Measurements from ENCODE around the gene TH. TPM values are rescaled to one million over a fixed set of nuclear protein-coding genes. Genes with fewer than 3 reads are reported as not detected.

The TH gene
- total and polyA plus RNA-seq, 4 donors: 0.99 to 8.8 (median 1.3) TPM

DNA sequence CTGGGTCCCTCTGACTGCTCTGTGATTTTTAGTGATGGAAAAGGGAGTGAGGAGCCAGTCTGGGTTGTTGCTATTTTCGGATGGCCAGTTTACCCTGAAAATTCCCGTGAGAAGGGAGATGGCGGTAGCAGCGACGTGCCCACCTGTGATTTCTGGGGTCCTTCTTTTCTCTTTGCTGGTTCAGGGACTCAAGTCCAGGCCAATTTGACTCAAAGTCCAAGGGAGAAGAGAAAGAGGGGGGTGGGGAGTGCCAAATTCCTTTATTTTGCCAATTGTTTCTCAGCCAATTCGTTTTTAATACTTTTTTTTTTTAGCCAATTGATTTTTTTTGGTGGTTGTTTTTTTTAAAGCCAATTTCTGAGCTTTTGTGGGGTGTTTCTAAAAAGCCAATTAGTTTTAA is 39.4 kb downstream of the TH start:
- 88% methylated on average over 4 of the region's 6 CpGs for WGBS (ENCODE audit: insufficient coverage)
- H3K36me3 ChIP-seq (ENCODE audit: control insufficient read depth, insufficient read depth, low read length): no peaks in the 10 kb centered on the region
- peaks cover 26% of the 10 kb centered on the region for H3K4me1 ChIP-seq (ENCODE audit: control insufficient read depth, insufficient read depth, low read length)
- H3K9me3 ChIP-seq (ENCODE audit: control insufficient read depth, insufficient read depth, low read length): no peaks in the 10 kb centered on the region
- no peak overlapping the region for H3K27ac ChIP-seq (ENCODE audit: low read depth, low read length)
- H3K27me3 ChIP-seq (ENCODE audit: control insufficient read depth, insufficient read depth, low read length): peaks cover 40% of the 10 kb centered on the region
- H3K4me3 ChIP-seq (ENCODE audit: low read depth, low read length): no peak overlapping the region
- no peak for DNase-seq (ENCODE audit: low read depth in 4 of 6, low spot score in 6 of 6)

GRCh38 chr11:2131371-2132236 is 40.0 kb downstream of the TH start:
- H3K4me3 ChIP-seq (ENCODE audit: low read depth, low read length): no peak overlapping the region
- H3K9me3 ChIP-seq (ENCODE audit: control insufficient read depth, insufficient read depth, low read length): no peaks in the 10 kb centered on the region
- H3K36me3 ChIP-seq (ENCODE audit: control insufficient read depth, insufficient read depth, low read length): no peaks in the 10 kb centered on the region
- no peak overlapping the region for H3K27ac ChIP-seq (ENCODE audit: low read depth, low read length)
- WGBS (ENCODE audit: insufficient coverage): 88% methylated on average over 27 of the region's 28 CpGs
- peaks cover 33% of the 10 kb centered on the region for H3K27me3 ChIP-seq (ENCODE audit: control insufficient read depth, insufficient read depth, low read length)
- peaks cover 20% of the 10 kb centered on the region for H3K4me1 ChIP-seq (ENCODE audit: control insufficient read depth, insufficient read depth, low read length)
- no peak for DNase-seq (ENCODE audit: low read depth in 4 of 6, low spot score in 6 of 6)

- H3K27me3 ChIP-seq (ENCODE audit: control insufficient read depth, insufficient read depth, low read length): peaks cover 29% of the 10 kb centered on the region
- DNase-seq (ENCODE audit: low read depth in 4 of 6, low spot score in 6 of 6): no peak
- WGBS (ENCODE audit: insufficient coverage): 92% methylated on average over 11 of the region's 18 CpGs
- H3K4me1 ChIP-seq (ENCODE audit: control insufficient read depth, insufficient read depth, low read length): peaks cover 13% of the 10 kb centered on the region
- H3K9me3 ChIP-seq (ENCODE audit: control insufficient read depth, insufficient read depth, low read length): no peaks in the 10 kb centered on the region
- no peak overlapping the region for H3K27ac ChIP-seq (ENCODE audit: low read depth, low read length)
- H3K4me3 ChIP-seq (ENCODE audit: low read depth, low read length): no peak overlapping the region
- no peaks in the 10 kb centered on the region for H3K36me3 ChIP-seq (ENCODE audit: control insufficient read depth, insufficient read depth, low read length)
Observed at GRCh38 chr11:2130881-2131352, 40.7 kb downstream of the TH start.

DNA sequence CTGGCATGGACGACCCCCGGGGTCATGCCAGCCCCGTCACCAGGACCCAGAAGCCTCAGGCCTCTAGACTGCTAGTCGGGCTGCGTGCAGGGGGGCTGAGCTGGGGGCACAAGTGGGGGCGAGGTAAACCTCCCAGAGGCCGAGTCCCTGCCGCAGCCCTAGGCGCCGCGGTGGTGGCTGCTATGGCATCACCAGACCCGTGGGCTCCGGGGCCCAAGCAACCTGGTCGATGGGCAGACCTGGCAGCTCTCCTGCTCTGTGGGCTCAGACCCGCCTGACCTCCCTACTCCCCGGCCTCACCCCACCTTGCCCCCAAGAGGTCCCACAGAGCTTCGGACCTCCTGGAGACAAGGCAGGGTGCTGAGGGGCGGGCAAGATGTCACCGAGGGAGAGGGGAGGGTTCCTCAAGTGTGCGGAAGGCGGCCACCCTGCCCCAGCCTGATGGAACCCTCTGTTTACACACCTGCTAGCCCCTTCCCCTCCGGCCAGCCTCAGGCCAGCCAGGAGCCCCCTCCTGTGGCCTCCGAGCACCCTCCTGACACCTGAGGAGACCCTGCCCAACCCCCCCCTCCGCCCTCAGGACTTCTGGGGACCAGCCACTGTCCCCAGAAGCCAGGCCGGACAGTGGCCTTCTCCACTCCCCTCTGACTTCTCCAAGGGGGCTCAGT is 41.8 kb downstream of the TH start:
- 92% methylated on average over 25 of the region's 25 CpGs for WGBS (ENCODE audit: insufficient coverage)
- Histone ChIP-seq H3K36me3 (ENCODE audit: control insufficient read depth, insufficient read depth, low read length) (no peaks in the 10 kb centered on the region), H3K27me3 (ENCODE audit: control insufficient read depth, insufficient read depth, low read length) (peaks cover 24% of the 10 kb centered on the region)

GRCh38 chr11:2129308-2129698 is 42.3 kb downstream of the TH start:
- WGBS (ENCODE audit: insufficient coverage): 93% methylated on average over 17 of the region's 17 CpGs
- no peaks in the 10 kb centered on the region for H3K9me3 ChIP-seq (ENCODE audit: control insufficient read depth, insufficient read depth, low read length)
- H3K4me3 ChIP-seq (ENCODE audit: low read depth, low read length): no peak overlapping the region
- H3K27ac ChIP-seq (ENCODE audit: low read depth, low read length): no peak overlapping the region
- H3K4me1 ChIP-seq (ENCODE audit: control insufficient read depth, insufficient read depth, low read length): peaks cover 11% of the 10 kb centered on the region
- no peak for DNase-seq (ENCODE audit: low read depth in 4 of 6, low spot score in 6 of 6)
- H3K27me3 ChIP-seq (ENCODE audit: control insufficient read depth, insufficient read depth, low read length): peaks cover 21% of the 10 kb centered on the region
- no peaks in the 10 kb centered on the region for H3K36me3 ChIP-seq (ENCODE audit: control insufficient read depth, insufficient read depth, low read length)

More for the DNA sequence above, 41.8 kb downstream of the TH start:
- no peak for DNase-seq (ENCODE audit: low read depth in 4 of 6, low spot score in 6 of 6)
- H3K4me1 ChIP-seq (ENCODE audit: control insufficient read depth, insufficient read depth, low read length): peaks cover 11% of the 10 kb centered on the region
- no peak overlapping the region for H3K4me3 ChIP-seq (ENCODE audit: low read depth, low read length)
- no peak overlapping the region for H3K27ac ChIP-seq (ENCODE audit: low read depth, low read length)
- H3K9me3 ChIP-seq (ENCODE audit: control insufficient read depth, insufficient read depth, low read length): no peaks in the 10 kb centered on the region

DNA sequence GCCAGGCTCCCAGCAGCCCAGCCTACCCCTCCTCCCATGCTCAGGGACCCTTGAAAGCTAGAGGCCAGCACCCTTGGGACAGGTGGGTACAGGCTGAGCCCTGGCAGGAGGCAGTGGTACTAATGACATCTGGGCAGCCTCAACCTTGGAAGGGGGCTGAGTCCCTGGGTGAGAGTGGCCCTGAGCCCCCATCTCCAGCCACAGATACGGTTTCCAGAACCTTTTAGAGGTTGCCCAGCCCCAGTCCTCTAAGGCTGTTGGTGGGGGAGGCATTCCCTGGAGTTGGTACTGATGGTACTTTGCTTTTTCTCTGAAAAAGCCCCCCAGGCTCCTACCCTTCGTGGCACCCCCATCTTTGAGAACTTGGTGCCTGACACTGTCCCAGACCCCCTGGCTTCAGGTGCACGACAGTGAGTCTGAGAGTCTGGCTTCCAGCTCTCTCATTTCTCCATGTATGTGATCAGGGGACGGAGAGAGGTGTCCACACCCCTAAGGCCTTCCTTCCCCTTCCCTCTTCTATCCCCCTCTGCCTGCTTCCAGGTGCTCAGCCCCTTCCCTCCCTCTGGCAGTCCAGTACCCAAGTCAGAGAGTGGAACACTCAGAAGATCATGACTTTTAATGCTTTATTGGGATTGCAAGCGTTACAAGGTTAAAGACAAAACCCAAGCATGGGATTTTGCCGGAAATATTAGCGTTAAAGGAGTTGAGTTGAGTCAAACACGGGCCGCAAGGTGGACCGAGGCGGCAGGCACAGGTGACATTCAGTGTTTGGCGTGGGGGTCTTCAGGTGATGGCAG is 42.9 kb downstream of the TH start:
- WGBS (ENCODE audit: insufficient coverage): 93% methylated on average over 10 of the region's 12 CpGs
- H3K27ac ChIP-seq (ENCODE audit: low read depth, low read length): no peak overlapping the region

GRCh38 chr11:2128130-2128510 is 43.5 kb downstream of the TH start:
- H3K27ac ChIP-seq (ENCODE audit: low read depth, low read length): no peak overlapping the region
- H3K9me3 ChIP-seq (ENCODE audit: control insufficient read depth, insufficient read depth, low read length): no peaks in the 10 kb centered on the region
- H3K36me3 ChIP-seq (ENCODE audit: control insufficient read depth, insufficient read depth, low read length): no peaks in the 10 kb centered on the region
- peaks cover 6% of the 10 kb centered on the region for H3K4me1 ChIP-seq (ENCODE audit: control insufficient read depth, insufficient read depth, low read length)
- no peak for DNase-seq (ENCODE audit: low read depth in 4 of 6, low spot score in 6 of 6)
- WGBS (ENCODE audit: insufficient coverage): 84% methylated on average over 4 of the region's 7 CpGs
- no peak overlapping the region for H3K4me3 ChIP-seq (ENCODE audit: low read depth, low read length)
- peaks cover 9% of the 10 kb centered on the region for H3K27me3 ChIP-seq (ENCODE audit: control insufficient read depth, insufficient read depth, low read length)

More for the DNA sequence above, 42.9 kb downstream of the TH start:
- Histone ChIP-seq H3K36me3 (ENCODE audit: control insufficient read depth, insufficient read depth, low read length) (no peaks in the 10 kb centered on the region), H3K4me3 (ENCODE audit: low read depth, low read length) (no peak overlapping the region), H3K9me3 (ENCODE audit: control insufficient read depth, insufficient read depth, low read length) (no peaks in the 10 kb centered on the region), H3K27me3 (ENCODE audit: control insufficient read depth, insufficient read depth, low read length) (peaks cover 15% of the 10 kb centered on the region), H3K4me1 (ENCODE audit: control insufficient read depth, insufficient read depth, low read length) (peaks cover 11% of the 10 kb centered on the region)
- no peak for DNase-seq (ENCODE audit: low read depth in 4 of 6, low spot score in 6 of 6)

DNA sequence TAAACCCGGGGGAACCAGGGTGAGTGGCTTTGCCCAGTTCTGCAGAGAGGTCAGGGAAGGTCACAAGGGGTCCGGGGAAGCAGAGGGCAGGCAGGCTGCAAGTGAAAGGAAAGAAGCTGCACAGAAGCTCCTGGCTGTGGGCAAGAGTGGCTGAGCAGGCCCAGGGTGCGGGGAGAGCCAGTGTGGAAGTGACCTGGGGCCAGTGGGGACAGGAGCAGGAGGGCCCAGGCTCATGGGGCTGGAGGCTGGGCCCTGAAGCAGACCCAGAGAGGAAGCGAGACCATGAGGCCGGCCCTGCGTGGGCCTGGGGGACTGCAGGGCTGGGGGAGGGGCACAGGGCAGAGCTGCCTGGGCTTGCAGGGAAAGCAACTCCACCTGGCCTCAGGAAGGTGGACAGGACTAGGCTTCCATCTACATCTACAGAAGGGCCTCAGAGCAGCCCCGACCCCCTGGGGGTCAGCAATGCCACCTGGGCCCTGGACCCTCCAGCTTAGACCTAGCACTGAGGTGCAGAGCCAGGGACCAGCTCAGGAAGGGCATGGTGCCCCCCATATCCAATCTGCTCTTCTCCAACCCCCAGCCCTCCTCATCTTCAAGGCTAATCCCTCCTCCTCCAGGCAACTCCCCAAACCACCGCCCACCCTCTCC is 44.0 kb downstream of the TH start:
- Histone ChIP-seq H3K27ac (ENCODE audit: low read depth, low read length) (no peak overlapping the region), H3K4me1 (ENCODE audit: control insufficient read depth, insufficient read depth, low read length) (peaks cover 2% of the 10 kb centered on the region), H3K4me3 (ENCODE audit: low read depth, low read length) (no peak overlapping the region), H3K36me3 (ENCODE audit: control insufficient read depth, insufficient read depth, low read length) (no peaks in the 10 kb centered on the region), H3K27me3 (ENCODE audit: control insufficient read depth, insufficient read depth, low read length) (peaks cover 4% of the 10 kb centered on the region), H3K9me3 (ENCODE audit: control insufficient read depth, insufficient read depth, low read length) (no peaks in the 10 kb centered on the region)
- WGBS (ENCODE audit: insufficient coverage): 84% methylated on average over 8 of the region's 8 CpGs
- no peak for DNase-seq (ENCODE audit: low read depth in 4 of 6, low spot score in 6 of 6)

DNA sequence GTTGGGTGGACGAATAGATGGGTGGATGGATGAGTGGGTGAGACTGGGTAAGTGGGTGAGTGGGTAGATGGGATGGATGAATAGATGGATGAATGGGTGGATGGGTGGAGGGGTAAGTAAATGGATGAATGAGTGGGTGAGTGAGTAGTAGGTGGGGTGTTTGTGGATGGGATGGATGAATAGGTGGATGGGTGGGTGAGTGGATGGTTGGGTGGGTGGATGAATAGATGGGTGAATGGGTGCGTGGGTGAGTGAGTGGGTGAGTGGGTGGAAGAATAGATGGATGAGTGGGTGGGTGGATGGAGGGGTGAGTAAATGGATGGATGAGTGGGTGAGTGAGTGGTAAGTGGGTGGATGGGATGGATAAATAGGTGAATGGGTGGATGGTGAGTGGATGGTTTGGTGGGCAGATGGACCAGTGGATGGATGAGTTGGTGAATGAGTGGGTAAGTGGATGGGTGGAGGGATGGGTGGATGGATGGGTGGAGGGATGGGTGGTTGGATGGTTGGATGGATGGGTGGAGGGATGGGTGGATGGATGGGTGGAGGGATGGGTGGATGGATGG is 45.0 kb downstream of the TH start:
- Histone ChIP-seq H3K9me3 (ENCODE audit: control insufficient read depth, insufficient read depth, low read length) (no peaks in the 10 kb centered on the region), H3K4me3 (ENCODE audit: low read depth, low read length) (no peak overlapping the region), H3K36me3 (ENCODE audit: control insufficient read depth, insufficient read depth, low read length) (no peaks in the 10 kb centered on the region), H3K27ac (ENCODE audit: low read depth, low read length) (no peak overlapping the region), H3K27me3 (ENCODE audit: control insufficient read depth, insufficient read depth, low read length) (peaks cover 3% of the 10 kb centered on the region), H3K4me1 (ENCODE audit: control insufficient read depth, insufficient read depth, low read length) (peaks cover 7% of the 10 kb centered on the region)
- 96% methylated on average over 2 of the region's 2 CpGs for whole genome bisulfite sequencing (ENCODE audit: insufficient coverage)
- DNase-seq (ENCODE audit: low read depth in 4 of 6, low spot score in 6 of 6): no peak

Measured in spinal cord (tissue), 10 donors.